Activated CD4-positive, alpha-beta T cell treated with anti-CD3 and anti-CD28 coated beads, Interleukin-2, amount 50 U/mL, for 1 hour (primary cell): ENCODE data around the gene RETREG2.
"Not testable (repeated sequence)": the region's sequence is repeated elsewhere in the genome, so short reads cannot be mapped to it uniquely, and the experiment has no call there.

Source experiments
- DNase-seq: peaks from one replicate; pipeline ENCODE4 v3.0.0-alpha.2; 2020

Gene RETREG2

GRCh38 chr2:219198974-219199373, 20.9 kb downstream of the RETREG2 start:
- DNase-seq: no peak

GRCh38 chr2:219199470-219200211, 21.6 kb downstream of the RETREG2 start:
- no peak for DNase-seq

GRCh38 chr2:219200502-219201326, 22.6 kb downstream of the RETREG2 start:
- DNase-seq: not testable (repeated sequence)

GRCh38 chr2:219201331-219201730, 23.3 kb downstream of the RETREG2 start:
- DNase-seq: not testable (repeated sequence)

GRCh38 chr2:219204425-219205164, 26.5 kb downstream of the RETREG2 start:
- no peak for DNase-seq

- DNase-seq: no peak
Measured at GRCh38 chr2:219205165-219205538, 27.1 kb downstream of the RETREG2 start.

- DNase-seq: no peak
Measured at GRCh38 chr2:219205981-219206327, 27.9 kb downstream of the RETREG2 start.

- peak; percentile 94 for DNase-seq
Measured at GRCh38 chr2:219206328-219207133, 28.5 kb downstream of the RETREG2 start, which contains the start of gene ZFAND2B. Gene ZFAND2B (plus strand): TSS chr2:219206782. CDS start chr2:219206988, 206 bp downstream.

GRCh38 chr2:219207134-219207883, 29.2 kb downstream of the RETREG2 start:
- no peak for DNase-seq

GRCh38 chr2:219207884-219208740, 30.0 kb downstream of the RETREG2 start:
- no peak for DNase-seq

- DNase-seq: no peak
Measured at GRCh38 chr2:219209236-219210195, 31.4 kb downstream of the RETREG2 start.

- no peak for DNase-seq
Measured at GRCh38 chr2:219210196-219210885, 32.3 kb downstream of the RETREG2 start.

- no peak for DNase-seq
Measured at GRCh38 chr2:219210886-219211362, 32.8 kb downstream of the RETREG2 start.

GRCh38 chr2:219213026-219213415, 34.9 kb downstream of the RETREG2 start:
- no peak for DNase-seq

GRCh38 chr2:219213486-219214071, 35.5 kb downstream of the RETREG2 start:
- no peak for DNase-seq

GRCh38 chr2:219214141-219214540, 36.1 kb downstream of the RETREG2 start:
- DNase-seq: no peak

- no peak for DNase-seq
Measured at GRCh38 chr2:219214786-219215185, 36.7 kb downstream of the RETREG2 start.

- no peak for DNase-seq
Measured at GRCh38 chr2:219215871-219216534, 37.9 kb downstream of the RETREG2 start.
